HCT116 (cell line): Measurements from ENCODE around the gene LNPK.

Source experiments
- CBX3 ChIP-seq: IDR thresholded peaks from 2 replicates; pipeline ENCODE4 v1.6.1; 2012; ENCODE audit warnings: low read depth
- CEBPB ChIP-seq: IDR thresholded peaks from 2 replicates; pipeline ENCODE4 v1.6.1; 2012; ENCODE audit warnings: low read depth
- CTCF ChIP-seq, 3 experiments: fragments of 200-600 bp in 1 of 3; sonication (generic) in 1 of 3; IDR thresholded peaks in 2 of 3; conservative IDR thresholded peaks in 1 of 3; 2 replicates each; pipeline ENCODE4 v1.5.1; 2012 to 2017; ENCODE audit warnings: low read depth in 2 of 3, low read length in 2 of 3, antibody characterized with exemption in 1 of 3, borderline replicate concordance in 1 of 3, control low read depth in 1 of 3, mild to moderate bottlenecking in 1 of 3, mixed read lengths in 1 of 3, mixed run types in 1 of 3, moderate library complexity in 1 of 3; ENCODE audit not compliant: insufficient read depth in 1 of 3
- EZH2 ChIP-seq: fragments of 200-600 bp; sonication (generic); IDR thresholded peaks from 2 replicates; pipeline ENCODE4 v1.6.1; 2017; ENCODE audit warnings: antibody characterized with exemption, mixed run types
- EZH2phosphoT487 ChIP-seq: fragments of 200-600 bp; IDR thresholded peaks from 2 replicates; pipeline ENCODE4 v1.6.1; 2018; ENCODE audit warnings: antibody characterized with exemption, borderline replicate concordance
- MAX ChIP-seq: IDR thresholded peaks from 2 replicates; pipeline ENCODE4 v1.6.1; 2012
- POLR2A ChIP-seq: IDR thresholded peaks from 2 replicates; pipeline ENCODE4 v1.7.0; 2011; ENCODE audit warnings: borderline replicate concordance; ENCODE audit not compliant: insufficient read depth, insufficient read length; ENCODE audit errors: extremely low read depth
- POLR2AphosphoS5 ChIP-seq: IDR thresholded peaks from 2 replicates; pipeline ENCODE4 v1.6.1; 2011; ENCODE audit warnings: mild to moderate bottlenecking, low read depth, low read length, moderate library complexity
- RAD21 ChIP-seq: IDR thresholded peaks from 2 replicates; pipeline ENCODE4 v1.6.1; 2012; ENCODE audit warnings: low read depth, mild to moderate bottlenecking
- SIN3A ChIP-seq: IDR thresholded peaks from 2 replicates; pipeline ENCODE4 v1.6.1; 2012; ENCODE audit warnings: low read depth
- SP1 ChIP-seq: IDR thresholded peaks from 2 replicates; pipeline ENCODE4 v1.6.1; 2012; ENCODE audit warnings: low read depth
- YY1 ChIP-seq: IDR thresholded peaks from 2 replicates; pipeline ENCODE4 v1.6.1; 2011; ENCODE audit warnings: low read length, low read depth, moderate library complexity, mild to moderate bottlenecking; ENCODE audit not compliant: insufficient replicate concordance; ENCODE audit errors: extremely low read depth
- ZFX ChIP-seq: fragments of 450-650 bp; IDR thresholded peaks from 2 replicates; pipeline ENCODE4 v1.6.1; 2017

GRCh38 chr2:175955136-175955535 is 46.9 kb downstream of the LNPK start:
- TF ChIP-seq CTCF (IDR thresholded peaks at IDR 0.05 in 2 of 3, conservative IDR thresholded peaks at IDR 0.05 in 1 of 3; ENCODE audit: borderline replicate concordance in 1 of 3, insufficient read depth in 1 of 3, low read depth in 2 of 3, low read length in 2 of 3): no peak
- no peak for TF ChIP-seq ZFX
- no peak for TF ChIP-seq POLR2A
- no peak for TF ChIP-seq EZH2
- TF ChIP-seq CBX3: no peak
- no peak for TF ChIP-seq SP1
- TF ChIP-seq POLR2AphosphoS5: no peak
- no peak for TF ChIP-seq YY1
- no peak for TF ChIP-seq RAD21
- no peak for TF ChIP-seq EZH2phosphoT487
- TF ChIP-seq CEBPB: no peak
- no peak for TF ChIP-seq SIN3A
- no peak for TF ChIP-seq MAX
